ENCODE data around the gene CHST9.

The CHST9 gene

DNA sequence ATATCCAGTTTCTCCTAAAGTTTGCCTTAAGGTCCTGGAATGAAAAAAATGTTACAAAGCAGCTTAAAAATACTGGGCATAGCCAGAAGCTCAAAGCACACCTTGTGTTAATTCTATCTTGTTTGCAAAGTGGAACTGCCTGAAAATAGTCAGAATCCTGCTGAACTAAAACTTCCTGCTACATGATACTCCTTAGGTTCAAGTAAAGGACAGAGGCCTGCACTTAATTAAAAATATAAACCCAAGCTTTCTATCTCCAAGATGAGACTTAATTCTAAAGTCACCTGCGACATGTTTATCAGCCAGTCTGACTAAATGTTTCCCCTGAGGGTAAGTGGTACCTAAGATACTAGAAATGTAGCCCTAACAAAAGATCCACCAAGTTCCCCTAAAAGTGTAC is 103.4 kb downstream of the CHST9 start:
- DNase-seq (ENCODE audit: low spot score) = no peak

DNA sequence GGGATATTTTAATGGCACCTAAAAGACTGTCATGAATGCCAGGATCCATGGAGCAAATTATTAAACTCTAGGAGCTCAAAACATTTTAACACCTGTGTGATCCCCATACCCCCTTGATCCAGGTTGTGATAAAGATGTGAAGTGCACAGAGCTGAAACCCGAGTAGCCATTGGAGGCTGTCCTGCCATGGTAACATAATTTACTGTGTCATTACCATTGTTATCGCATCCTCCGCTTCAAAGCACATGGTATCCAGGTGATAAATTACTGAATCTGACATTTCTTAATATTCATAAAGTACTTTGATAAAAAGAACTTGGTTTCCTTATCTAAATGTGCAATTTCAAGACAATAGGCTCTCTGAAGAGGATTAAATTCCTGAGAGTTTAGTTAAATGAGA is 109.3 kb downstream of the CHST9 start:
- no peak for DNase-seq (ENCODE audit: low spot score)

DNA sequence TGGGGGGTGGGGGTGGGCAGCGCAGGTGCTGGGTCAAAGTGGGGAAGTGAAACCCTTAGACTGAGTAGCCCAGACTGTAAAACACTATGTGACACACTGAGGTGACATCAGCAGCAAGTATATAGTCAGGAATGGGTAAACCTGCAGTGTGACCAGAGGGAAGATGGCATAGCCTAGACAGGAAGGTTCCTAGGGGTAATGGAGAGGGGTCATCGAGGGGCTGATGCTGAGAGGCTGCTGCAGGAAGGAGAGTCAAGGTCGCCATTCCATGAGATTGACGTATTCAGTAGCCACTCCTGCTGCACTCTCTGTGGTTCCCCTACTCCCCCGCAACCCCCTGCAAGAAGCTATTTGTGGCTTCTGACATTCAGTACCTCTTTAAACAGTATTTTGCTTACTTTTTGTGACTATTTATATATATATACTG is 111.7 kb downstream of the CHST9 start:
- no peak for DNase-seq (ENCODE audit: low spot score)

- no peak for DNase-seq (ENCODE audit: low spot score)
Observed at GRCh38 chr18:27064673-27065072, 120.4 kb downstream of the CHST9 start.

DNA sequence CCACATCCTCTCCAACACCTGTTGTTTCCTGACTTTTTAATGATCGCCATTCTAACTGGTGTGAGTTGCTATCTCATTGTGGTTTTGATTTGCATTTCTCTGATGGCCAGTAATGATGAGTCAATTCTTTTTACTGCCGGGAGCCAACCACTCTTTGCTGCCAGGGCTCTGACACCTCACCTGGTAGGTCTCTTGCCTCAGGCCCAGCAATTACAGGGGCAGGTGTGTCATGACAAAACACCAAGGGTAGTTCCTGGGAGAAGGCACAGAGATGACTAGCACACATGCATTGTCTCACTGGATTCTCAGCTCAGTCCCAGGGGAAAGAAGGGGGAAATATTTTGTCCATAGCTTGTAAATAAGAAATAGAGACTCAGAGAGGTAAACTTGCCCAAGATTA is 122.3 kb downstream of the CHST9 start:
- no peak for DNase-seq (ENCODE audit: low spot score)

- DNase-seq (ENCODE audit: low spot score) = no peak
Observed at GRCh38 chr18:27061488-27062095, 123.5 kb downstream of the CHST9 start.

DNA sequence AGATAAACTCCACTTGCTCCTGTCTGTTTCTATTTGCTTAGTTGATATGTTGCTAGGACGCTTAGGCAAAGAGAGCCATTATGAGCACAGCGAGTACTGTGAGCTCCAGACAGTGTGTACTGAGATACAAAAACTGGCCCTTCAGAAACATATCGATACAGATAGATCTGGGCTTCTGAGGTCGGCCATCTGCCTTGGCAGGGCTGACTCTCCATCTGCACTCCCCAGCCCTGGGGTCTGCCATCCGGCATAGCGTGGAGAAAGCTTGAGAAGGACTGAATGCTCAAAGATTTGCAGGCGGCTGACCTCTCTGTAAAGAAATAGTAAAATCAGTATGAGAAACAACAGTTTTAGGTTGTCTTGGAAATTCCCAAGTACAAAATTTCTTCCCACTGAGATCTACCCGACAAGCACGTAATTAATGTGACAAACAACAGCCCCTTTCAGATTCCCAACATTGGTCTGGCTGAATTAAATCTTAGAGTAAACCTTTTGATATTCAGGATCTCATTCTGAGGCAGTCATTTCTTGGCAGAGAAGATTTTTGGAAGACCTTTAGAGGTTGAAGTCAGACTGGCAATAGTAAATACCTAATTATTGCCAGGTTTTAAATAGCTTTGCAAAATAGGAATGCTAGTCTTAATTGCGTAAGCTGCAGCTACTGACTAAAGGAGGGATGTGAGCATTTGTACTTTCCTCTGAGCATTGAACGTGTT is 127.4 kb downstream of the CHST9 start:
- DNase-seq (ENCODE audit: low spot score) = no peak

DNA sequence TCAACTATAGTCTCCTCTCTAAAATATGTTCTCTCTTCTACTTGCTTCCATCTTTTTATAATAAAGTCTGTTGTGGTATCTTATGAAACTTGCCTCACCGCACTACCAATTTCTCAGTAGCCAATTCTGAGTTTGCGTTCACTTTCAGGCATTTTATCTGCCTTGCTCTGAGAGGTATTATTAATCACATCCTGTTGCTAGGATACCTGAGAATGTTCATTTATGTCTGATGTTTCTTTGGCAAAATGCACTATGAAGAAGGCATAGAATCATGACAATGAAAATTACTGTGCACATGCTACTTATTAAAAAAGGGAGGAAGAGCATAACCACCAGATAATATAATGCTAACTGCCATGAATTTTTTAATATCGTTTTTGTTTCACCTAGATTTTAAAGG is 130.2 kb downstream of the CHST9 start:
- no peak for DNase-seq (ENCODE audit: low spot score)

DNA sequence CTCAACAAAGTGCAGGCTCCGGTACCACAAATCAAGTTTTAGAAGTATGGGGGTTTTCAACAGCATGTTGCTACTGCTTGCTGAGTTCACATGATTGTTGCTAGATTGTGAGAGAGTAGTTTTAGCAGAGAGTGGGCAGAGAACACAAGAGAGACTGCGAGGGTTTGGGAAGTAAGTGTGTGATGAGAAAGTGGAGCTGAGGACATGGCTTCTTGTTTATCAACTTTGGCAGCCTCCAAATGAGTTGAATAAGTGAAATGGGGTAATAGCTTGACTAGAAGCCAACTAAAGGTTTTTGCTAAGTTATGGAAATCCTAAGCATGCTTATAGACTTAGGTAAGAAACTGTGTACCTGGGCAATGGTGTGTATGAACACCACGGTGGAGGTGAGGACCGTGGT is 135.1 kb downstream of the CHST9 start:
- DNase-seq (ENCODE audit: low spot score) = no peak

DNA sequence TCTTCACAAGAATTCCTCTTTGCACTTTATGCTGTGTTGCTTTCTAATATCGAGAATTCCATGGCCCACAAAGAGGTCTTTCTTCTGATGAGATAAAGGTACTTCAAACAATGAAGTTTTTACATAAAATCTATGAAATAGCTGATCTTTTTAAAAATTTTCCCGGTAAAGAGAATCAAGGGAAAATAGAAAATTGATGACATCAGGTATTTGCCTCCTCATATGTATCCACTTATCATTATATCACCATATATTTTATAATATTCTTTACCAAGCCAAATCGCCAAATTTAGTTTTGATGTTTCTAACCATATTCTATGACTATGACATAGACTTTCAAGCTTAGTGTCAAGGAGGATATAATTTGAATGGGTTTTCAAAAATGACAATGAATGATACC is 139.8 kb downstream of the CHST9 start:
- DNase-seq (ENCODE audit: low spot score) = no peak

- DNase-seq (ENCODE audit: low spot score) = no peak
Observed at GRCh38 chr18:27042177-27042576, 142.9 kb downstream of the CHST9 start.

- no peak for DNase-seq (ENCODE audit: low spot score)
Observed at GRCh38 chr18:27040796-27041195, 144.3 kb downstream of the CHST9 start.

DNA sequence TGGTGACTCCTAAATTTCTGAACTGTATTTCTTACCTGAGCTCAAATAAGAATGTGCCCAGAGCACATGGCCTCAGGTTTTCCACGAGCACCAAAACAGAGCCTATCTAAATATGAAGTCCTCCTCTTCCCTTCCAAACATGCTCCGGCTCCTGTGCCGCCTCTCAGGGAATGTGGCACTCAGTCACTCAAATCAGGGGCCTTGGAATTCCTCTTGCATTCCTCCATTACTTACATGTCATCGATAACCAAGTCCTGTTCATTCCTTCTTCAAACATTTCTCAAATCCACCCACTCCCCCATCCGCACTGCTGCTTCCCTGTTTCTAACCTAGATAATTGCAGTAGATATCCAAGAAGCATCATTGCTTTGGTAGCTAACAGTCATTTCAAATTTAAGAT is 151.4 kb downstream of the CHST9 start:
- DNase-seq (ENCODE audit: low spot score) = no peak

DNA sequence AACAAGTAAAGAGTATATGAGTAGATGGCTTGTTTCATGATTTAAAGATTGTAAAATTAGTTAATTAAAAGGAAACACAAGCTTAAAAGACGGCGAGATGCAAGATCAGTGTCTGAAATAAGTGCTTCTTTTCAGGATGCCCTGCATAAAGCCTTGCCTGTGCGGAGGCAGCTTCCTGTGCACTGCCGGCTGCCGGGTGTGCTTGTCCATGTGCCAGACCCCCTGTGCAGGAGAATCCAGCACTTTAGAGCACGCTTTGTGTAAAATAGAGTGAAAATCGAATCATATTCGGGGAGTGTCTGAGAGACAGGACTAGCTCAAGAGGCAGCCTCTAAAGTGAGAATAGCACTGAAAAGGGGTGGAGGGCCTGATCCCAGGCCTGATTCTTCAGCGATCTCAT is 154.7 kb downstream of the CHST9 start:
- DNase-seq (ENCODE audit: low spot score) = no peak

DNA sequence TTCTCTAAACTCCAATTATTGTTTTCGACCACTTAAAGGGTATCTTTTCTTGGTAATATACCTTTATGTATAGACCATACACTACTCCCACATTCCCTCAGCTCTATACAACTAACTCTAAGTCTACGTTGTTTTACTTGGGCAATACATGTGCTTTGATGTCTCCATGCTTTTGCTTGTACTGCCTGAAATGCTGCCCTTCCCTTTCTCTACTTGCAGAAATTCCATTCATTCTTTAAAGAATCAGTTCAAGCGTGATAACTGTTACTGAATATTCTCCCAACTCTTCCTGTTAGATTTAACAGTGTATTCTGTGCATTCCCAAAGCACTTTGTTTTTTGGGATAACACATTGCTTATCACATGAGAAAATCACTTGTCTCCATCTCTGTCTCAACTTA is 162.6 kb downstream of the CHST9 start:
- no peak for DNase-seq (ENCODE audit: low spot score)

GRCh38 chr18:27017901-27018500 is 167.1 kb downstream of the CHST9 start:
- peak; percentile 48 for DNase-seq (ENCODE audit: low spot score)

DNA sequence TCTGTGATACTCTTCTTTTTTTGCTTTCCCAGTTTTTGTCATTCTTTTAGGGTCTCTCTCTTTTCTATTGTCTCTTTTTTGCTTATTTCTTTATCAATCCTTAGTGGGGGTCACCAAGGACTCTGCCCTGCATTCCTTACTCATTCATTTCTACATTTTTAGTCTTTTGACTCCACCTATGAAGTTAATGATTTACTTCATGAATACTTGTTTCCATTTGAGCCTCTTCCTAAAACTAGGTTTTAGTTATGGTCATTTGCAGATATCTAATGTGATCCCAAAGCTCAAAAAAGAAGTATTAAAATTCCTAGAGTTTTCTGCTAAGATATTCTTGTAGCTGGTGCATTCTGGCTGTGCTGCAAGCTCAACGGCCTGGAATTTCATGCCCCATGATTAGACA is 170.3 kb downstream of the CHST9 start:
- no peak for DNase-seq (ENCODE audit: low spot score)

- DNase-seq (ENCODE audit: low spot score) = no peak
Observed at GRCh38 chr18:27010784-27011183, 174.3 kb downstream of the CHST9 start.

DNA sequence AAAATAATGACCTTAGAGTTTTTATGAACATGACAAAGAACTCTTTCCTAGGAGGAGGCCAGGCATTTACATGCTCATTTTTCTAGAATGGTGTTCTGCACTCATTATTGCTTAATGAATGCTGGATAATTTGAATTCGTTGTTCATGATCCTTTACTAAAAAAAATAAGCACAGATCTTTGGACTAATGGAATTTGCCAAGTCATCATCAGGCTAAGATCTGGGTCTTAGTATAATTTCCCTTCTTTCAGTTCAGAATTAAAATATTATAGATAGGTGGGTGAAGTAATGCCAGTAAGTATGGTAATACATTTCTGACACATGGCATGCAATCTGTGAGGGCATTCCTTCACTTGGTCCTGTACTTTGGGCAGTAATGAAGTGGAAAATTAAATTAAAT is 175.8 kb downstream of the CHST9 start:
- DNase-seq (ENCODE audit: low spot score) = no peak

GRCh38 chr18:27008575-27008974 is 176.5 kb downstream of the CHST9 start:
- DNase-seq (ENCODE audit: low spot score) = no peak

- DNase-seq (ENCODE audit: low spot score) = no peak
Observed at GRCh38 chr18:27007880-27008279, 177.2 kb downstream of the CHST9 start.

GRCh38 chr18:27005589-27005988 is 179.5 kb downstream of the CHST9 start:
- peak; percentile 57 for DNase-seq (ENCODE audit: low spot score)

DNA sequence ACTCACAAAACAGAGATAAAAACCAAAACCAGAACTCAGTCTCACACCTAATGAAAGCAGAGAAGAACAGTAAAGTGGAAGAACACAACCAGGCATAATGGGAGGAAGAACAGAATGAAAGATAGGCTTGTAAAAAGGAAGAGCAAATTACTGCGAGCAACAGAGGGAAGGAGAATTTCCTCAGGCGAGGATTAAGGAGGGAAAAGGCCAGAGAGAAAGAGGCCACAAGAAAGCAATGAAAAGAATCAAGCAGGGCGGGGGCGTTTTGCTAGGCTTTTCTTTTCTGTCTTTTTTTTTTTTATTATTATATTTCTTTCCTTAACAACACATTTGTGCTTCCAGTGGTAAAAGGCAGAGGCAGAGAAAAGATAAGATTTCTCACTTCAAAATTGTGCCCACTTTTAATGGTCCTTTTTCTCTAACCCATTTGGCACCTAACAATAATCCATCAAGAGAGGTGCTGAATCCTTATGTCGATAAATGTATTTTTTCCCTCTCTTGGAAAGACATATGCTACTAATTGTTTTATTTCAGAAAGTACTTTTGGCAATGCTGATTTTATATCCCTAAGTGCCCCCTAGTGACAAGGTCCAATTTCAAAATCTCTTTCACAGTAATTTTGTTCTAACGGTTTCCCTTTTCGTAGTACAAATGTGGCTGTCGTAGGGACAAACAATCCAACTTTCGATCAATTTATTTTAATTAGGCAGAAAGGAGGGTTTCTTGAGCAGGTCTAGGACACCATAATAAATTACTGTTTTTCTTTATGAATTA is 180.9 kb downstream of the CHST9 start:
- peak; percentile 18 for DNase-seq (ENCODE audit: low spot score)
